ENCODE data around the gene KY. TPM values are rescaled to one million over a fixed set of nuclear protein-coding genes. Genes with fewer than 3 reads are reported as not detected.

Gene KY
- total RNA-seq, 1 donor from 2014 or later: 0.04 TPM

DNA sequence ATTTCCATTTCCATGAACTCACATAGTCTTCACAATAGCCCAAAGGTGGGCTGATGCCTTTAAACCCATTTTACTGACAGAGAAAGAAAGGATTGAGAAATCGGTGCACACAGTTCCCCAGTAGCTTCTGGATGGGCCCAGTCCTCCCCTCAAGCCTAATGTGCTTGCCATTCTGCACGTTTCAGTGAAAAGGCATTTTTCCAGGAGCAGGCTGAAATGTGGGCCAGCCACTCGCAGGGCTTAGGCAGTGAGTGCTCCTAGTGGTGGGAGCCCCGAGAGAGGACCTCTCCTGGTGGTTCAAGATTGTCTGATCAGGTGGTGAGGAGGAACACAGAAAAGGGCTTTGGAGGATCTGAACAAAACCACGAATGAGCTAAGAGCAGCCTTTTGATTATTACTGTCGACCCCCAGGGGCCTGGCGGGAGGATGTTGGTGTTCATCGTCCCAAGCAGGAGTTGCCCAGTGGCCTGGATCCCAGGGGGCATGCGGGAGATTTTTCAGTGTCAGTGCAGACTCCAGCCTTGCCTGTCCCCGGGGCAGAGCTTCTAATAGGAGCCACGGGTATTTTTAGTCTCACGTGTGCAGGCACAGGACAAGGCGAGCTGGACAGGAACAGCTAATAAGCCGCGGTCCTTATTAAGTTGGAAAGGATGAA, 8.7 kb upstream of the KY start:
- Histone ChIP-seq H3K36me3 (ENCODE audit: control insufficient read depth, insufficient read depth, low read length) (no peaks in the 10 kb centered on the region), H3K27me3 (ENCODE audit: control insufficient read depth, insufficient read depth, low read length) (peaks cover 3% of the 10 kb centered on the region), H3K4me3 (ENCODE audit: low read depth, low read length) (no peak overlapping the region)
- no peak for DNase-seq (ENCODE audit: low read depth)
- TF ChIP-seq, protein P1, sequence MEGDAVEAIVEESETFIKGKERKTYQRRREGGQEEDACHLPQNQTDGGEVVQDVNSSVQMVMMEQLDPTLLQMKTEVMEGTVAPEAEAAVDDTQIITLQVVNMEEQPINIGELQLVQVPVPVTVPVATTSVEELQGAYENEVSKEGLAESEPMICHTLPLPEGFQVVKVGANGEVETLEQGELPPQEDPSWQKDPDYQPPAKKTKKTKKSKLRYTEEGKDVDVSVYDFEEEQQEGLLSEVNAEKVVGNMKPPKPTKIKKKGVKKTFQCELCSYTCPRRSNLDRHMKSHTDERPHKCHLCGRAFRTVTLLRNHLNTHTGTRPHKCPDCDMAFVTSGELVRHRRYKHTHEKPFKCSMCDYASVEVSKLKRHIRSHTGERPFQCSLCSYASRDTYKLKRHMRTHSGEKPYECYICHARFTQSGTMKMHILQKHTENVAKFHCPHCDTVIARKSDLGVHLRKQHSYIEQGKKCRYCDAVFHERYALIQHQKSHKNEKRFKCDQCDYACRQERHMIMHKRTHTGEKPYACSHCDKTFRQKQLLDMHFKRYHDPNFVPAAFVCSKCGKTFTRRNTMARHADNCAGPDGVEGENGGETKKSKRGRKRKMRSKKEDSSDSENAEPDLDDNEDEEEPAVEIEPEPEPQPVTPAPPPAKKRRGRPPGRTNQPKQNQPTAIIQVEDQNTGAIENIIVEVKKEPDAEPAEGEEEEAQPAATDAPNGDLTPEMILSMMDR (IDR thresholded peaks at IDR 0.05; ENCODE audit: insufficient read depth, low read length, poor library complexity, severe bottlenecking): no peak

DNA sequence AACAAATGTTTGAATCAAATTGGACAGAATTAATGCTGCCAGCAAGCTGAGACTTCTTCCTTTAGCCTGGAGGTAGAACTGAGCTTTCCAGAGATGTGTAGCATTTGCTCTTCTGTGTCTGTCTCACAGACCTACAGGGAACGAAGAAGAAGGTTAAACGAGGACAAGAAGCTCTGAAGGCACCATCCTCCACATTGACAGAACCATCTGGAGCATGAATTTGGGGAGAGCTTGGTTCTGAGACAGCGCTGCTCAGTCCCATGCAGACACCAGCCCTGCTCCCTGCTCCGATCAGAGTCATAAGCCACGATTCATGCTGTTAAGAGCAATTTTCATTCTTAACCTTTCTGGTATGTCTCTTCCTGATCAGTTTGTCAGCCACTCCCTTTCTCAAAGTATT, 7.7 kb upstream of the KY start:
- no peak for DNase-seq (ENCODE audit: low read depth)
- Histone ChIP-seq H3K4me3 (ENCODE audit: low read depth, low read length) (no peak overlapping the region), H3K27me3 (ENCODE audit: control insufficient read depth, insufficient read depth, low read length) (peaks cover 3% of the 10 kb centered on the region), H3K36me3 (ENCODE audit: control insufficient read depth, insufficient read depth, low read length) (no peaks in the 10 kb centered on the region)
- TF ChIP-seq, protein P1 (IDR thresholded peaks at IDR 0.05; ENCODE audit: insufficient read depth, low read length, poor library complexity, severe bottlenecking): no peak

DNA sequence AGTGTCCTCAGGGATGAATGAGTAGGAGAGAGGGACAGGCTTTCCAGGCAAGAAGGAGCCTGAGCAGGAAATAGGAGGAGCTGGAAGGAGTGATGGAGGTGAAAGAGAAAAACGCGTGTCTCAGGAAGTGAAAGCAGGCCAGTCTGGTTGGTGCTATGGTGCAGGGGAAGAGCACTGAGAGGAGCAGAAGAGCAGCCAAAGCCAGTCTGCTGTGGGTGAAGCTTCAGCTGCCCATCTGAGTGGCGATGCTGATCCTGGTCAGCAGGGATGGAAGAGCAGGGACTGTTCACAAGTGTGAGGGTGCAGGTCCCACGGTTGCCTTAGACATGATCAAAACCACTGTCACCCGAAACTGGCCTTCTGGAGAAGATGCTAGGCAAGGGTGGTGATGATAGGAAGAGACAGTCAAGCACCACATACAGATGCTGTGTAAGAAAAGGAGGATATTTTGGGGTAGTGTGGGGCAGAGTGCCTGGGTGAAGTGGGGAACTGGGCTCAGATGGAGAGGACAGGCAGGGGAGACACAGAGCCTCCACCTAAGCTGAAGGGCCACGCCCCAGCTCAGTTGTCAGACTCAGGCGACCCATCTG, 5.5 kb upstream of the KY start:
- H3K4me3 ChIP-seq (ENCODE audit: low read depth, low read length): no peak overlapping the region
- H3K36me3 ChIP-seq (ENCODE audit: control insufficient read depth, insufficient read depth, low read length): no peaks in the 10 kb centered on the region
- TF ChIP-seq, protein P1 (IDR thresholded peaks at IDR 0.05; ENCODE audit: insufficient read depth, low read length, poor library complexity, severe bottlenecking): no peak
- no peak for DNase-seq (ENCODE audit: low read depth)
- peaks cover 3% of the 10 kb centered on the region for H3K27me3 ChIP-seq (ENCODE audit: control insufficient read depth, insufficient read depth, low read length)

DNA sequence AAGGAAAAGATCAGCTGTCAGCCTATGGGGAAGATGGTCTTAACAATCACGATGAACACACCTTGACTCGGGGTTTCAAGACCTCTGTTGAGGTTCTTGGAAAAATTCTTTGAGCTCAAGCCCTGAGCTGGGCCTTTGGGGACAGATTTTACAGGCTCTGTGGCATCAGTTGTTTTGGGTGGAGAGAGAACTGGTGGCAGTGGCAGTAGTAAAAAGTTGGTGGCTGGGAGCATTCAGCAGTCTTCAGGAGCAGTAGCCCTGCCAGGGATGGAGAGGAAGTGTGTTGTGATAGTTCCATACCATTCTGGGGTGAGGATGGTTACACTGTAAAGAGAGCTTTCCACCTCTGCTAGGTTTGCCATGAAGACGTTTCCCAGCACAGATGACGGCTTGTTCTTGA, 4.9 kb upstream of the KY start:
- no peak for DNase-seq (ENCODE audit: low read depth)
- Histone ChIP-seq H3K27me3 (ENCODE audit: control insufficient read depth, insufficient read depth, low read length) (peaks cover 6% of the 10 kb centered on the region), H3K36me3 (ENCODE audit: control insufficient read depth, insufficient read depth, low read length) (no peaks in the 10 kb centered on the region), H3K4me3 (ENCODE audit: low read depth, low read length) (no peak overlapping the region)
- TF ChIP-seq, protein P1 (IDR thresholded peaks at IDR 0.05; ENCODE audit: insufficient read depth, low read length, poor library complexity, severe bottlenecking): no peak

- H3K36me3 ChIP-seq (ENCODE audit: control insufficient read depth, insufficient read depth, low read length): no peaks in the 10 kb centered on the region
- TF ChIP-seq, protein P1 (IDR thresholded peaks at IDR 0.05; ENCODE audit: insufficient read depth, low read length, poor library complexity, severe bottlenecking): no peak
- peaks cover 10% of the 10 kb centered on the region for H3K27me3 ChIP-seq (ENCODE audit: control insufficient read depth, insufficient read depth, low read length)
- DNase-seq (ENCODE audit: low read depth): no peak
- H3K4me3 ChIP-seq (ENCODE audit: low read depth, low read length): no peak overlapping the region
Observed at GRCh38 chr3:134654031-134654430, 3.2 kb upstream of the KY start.

Measured in kidney epithelial cell (primary cell).